ENCODE measurements around the gene NABP2. TPM values are rescaled to one million over a fixed set of nuclear protein-coding genes. Genes with fewer than 3 reads are reported as not detected.

The NABP2 gene
- total and polyA plus RNA-seq, 2 of the 4 experiments (the other 2 are of a cell fraction): 29.2 to 37.4 TPM

DNA sequence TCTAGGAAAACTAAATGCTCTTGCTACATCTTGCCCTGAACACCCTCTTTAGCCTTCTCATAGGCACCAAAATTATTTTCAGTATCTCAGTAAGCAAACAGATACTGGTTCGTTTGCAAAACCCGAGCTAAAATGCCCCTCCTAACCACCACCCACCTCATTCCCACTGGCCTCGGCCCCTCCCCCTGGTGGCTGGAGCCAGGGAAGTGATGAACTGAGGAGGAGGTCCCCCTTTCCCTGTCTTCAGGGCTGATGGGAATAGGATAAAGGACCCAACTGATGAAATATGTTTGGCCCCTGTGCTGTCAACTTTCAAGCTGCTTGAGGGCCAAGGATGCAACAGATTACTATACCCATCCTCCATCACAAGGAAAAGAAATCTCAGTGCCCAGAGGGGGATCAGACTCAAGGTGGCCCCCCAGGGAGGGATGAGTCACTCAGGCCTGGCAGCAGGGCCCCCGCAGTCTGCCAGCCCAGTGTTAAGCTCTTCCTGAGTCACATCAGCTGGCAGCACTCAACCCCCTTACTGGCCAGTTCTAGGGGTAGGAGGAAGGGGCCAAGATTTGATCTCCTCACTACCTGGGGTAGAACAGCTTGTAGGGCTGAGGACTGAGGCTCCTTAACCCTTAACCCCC lies 32.3 kb downstream of the NABP2 start:
- Histone ChIP-seq H3K9ac (ENCODE audit: low read depth, low read length) (peak overlapping the region; percentile 96), H4K91ac (ENCODE audit: insufficient read depth, low read depth, low read length) (no peak overlapping the region; the same call in 1 of the 2 replicates), H3K14ac (replicated peaks; ENCODE audit: low read depth, low read length) (peak overlapping the region; percentile 75), H3K36me3 (ENCODE audit: control insufficient read depth, insufficient read depth, low read length) (peaks cover 52% of the 10 kb centered on the region), H3K9me1 (ENCODE audit: insufficient read depth, low read length) (peaks cover 26% of the 10 kb centered on the region), H3K18ac (ENCODE audit: low read depth, low read length) (no peak overlapping the region), H2AK5ac (ENCODE audit: low read depth, low read length) (peak overlapping the region; percentile 83), H3K4me1 (ENCODE audit: control insufficient read depth, insufficient read depth, low read length) (peaks cover 16% of the 10 kb centered on the region), H3K9me3 (ENCODE audit: control insufficient read depth, insufficient read depth, low read length) (no peaks in the 10 kb centered on the region), H3K79me1 (ENCODE audit: low read depth in 1 of 2, low read length in 2 of 2) (peaks cover 41 to 63% of the 10 kb centered on the region in 2 experiments), H2AFZ (replicated peaks; ENCODE audit: low read length, poor library complexity) (no peak overlapping the region), H3K27ac (ENCODE audit: insufficient read depth, low read length) (peak overlapping the region; percentile 30), H2BK15ac (ENCODE audit: low read depth, low read length) (no peak overlapping the region), H3K27me3 (ENCODE audit: control insufficient read depth, insufficient read depth, low read length) (no peaks in the 10 kb centered on the region), H2BK20ac (ENCODE audit: low read depth, low read length) (no peak overlapping the region), H4K5ac (ENCODE audit: low read depth, low read length) (no peak overlapping the region), H3K56ac (ENCODE audit: extremely low read depth, insufficient read depth, low read length) (no peak overlapping the region), H4K8ac (ENCODE audit: low read depth in 2 of 2, low read length in 2 of 2) (no peak overlapping the region; a peak in 1 of 4 replicates), H3K4ac (ENCODE audit: low read depth, low read length) (peak overlapping the region; percentile 83; the same call in 1 of the 2 replicates), H4K20me1 (ENCODE audit: insufficient read depth, low read length) (peaks cover 42% of the 10 kb centered on the region), H2BK5ac (ENCODE audit: low read depth, low read length, poor library complexity, severe bottlenecking) (peak overlapping the region; percentile 55), H2BK120ac (ENCODE audit: low read depth, low read length) (no peak overlapping the region), H3K23ac (ENCODE audit: low read depth, low read length) (peak overlapping the region; percentile 94; the same call in 1 of the 2 replicates), H2AK9ac (replicated peaks; ENCODE audit: low read depth, low read length, poor library complexity) (peak overlapping the region; percentile 97), H3K4me3 (ENCODE audit: insufficient read depth, low read depth, low read length) (peak overlapping the region; percentile 94; the same call in 1 of the 2 replicates), H3K4me2 (ENCODE audit: low read depth, low read length) (peak overlapping the region; percentile 92)
- ChIA-PET POLR2A (ENCODE audit: unreplicated experiment) (interaction anchor here (0.6 kb wide), 1 partner anchor 113 kb away, joined by 3 read pairs; no protein-coding TSS in a partner anchor), CTCF (interaction anchor here (0.5 to 1.1 kb wide), 2 partner anchors 35 to 79 kb away, joined by 3 to 4 read pairs; partner anchors contain the start of gene RNF41)
- TF ChIP-seq, protein P1, sequence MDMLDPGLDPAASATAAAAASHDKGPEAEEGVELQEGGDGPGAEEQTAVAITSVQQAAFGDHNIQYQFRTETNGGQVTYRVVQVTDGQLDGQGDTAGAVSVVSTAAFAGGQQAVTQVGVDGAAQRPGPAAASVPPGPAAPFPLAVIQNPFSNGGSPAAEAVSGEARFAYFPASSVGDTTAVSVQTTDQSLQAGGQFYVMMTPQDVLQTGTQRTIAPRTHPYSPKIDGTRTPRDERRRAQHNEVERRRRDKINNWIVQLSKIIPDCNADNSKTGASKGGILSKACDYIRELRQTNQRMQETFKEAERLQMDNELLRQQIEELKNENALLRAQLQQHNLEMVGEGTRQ (IDR thresholded peaks at IDR 0.05; ENCODE audit: low read depth, low read length): 0 out of 2 replicates have a peak, but pooled peaks have one; percentile 4
- TF ChIP-seq MAFK (IDR thresholded peaks at IDR 0.05; ENCODE audit: low read depth, low read length) (no peak), FOS (IDR thresholded peaks at IDR 0.05; ENCODE audit: low read depth, low read length) (peak; percentile 59), RAD21 (IDR thresholded peaks at IDR 0.05; ENCODE audit: low read length) (no peak), POLR2A (IDR thresholded peaks at IDR 0.05; ENCODE audit: low read depth, low read length) (no peak), BHLHE40 (IDR thresholded peaks at IDR 0.05; ENCODE audit: low read depth, low read length) (no peak), CHD1 (IDR thresholded peaks at IDR 0.05; ENCODE audit: low read depth, low read length) (no peak)
- TF ChIP-seq, protein P2, sequence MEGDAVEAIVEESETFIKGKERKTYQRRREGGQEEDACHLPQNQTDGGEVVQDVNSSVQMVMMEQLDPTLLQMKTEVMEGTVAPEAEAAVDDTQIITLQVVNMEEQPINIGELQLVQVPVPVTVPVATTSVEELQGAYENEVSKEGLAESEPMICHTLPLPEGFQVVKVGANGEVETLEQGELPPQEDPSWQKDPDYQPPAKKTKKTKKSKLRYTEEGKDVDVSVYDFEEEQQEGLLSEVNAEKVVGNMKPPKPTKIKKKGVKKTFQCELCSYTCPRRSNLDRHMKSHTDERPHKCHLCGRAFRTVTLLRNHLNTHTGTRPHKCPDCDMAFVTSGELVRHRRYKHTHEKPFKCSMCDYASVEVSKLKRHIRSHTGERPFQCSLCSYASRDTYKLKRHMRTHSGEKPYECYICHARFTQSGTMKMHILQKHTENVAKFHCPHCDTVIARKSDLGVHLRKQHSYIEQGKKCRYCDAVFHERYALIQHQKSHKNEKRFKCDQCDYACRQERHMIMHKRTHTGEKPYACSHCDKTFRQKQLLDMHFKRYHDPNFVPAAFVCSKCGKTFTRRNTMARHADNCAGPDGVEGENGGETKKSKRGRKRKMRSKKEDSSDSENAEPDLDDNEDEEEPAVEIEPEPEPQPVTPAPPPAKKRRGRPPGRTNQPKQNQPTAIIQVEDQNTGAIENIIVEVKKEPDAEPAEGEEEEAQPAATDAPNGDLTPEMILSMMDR (conservative IDR thresholded peaks at IDR 0.05; ENCODE audit: low read depth, low read length): no peak
- peak; percentile 5 for ATAC-seq (ENCODE audit: low read depth)
- intact Hi-C loops (cut with micrococcal nuclease): loop anchor here (1.0 kb wide), 1 partner anchor 63 kb away; no protein-coding TSS in a partner anchor
- peak; percentile 46 for DNase-seq
- in situ Hi-C loops (cut with MboI; ENCODE audit: low sequenced_read_pairs): no loop called here
- BruUV-seq (replicated peaks): no TSS peak
- no CpG with 5 or more reads among the region's 4 CpGs for WGBS, 2 experiments (ENCODE audit: extremely low coverage in 2 of 2, insufficient read length in 1 of 2)
- dilution Hi-C loops (cut with HindIII; ENCODE audit: low sequenced_read_pairs, unreplicated experiment): no loop called here
